ENCODE data around the gene MAST2. TPM values are rescaled to one million over a fixed set of nuclear protein-coding genes. Genes with fewer than 3 reads are reported as not detected.
"Not testable (repeated sequence)": the region's sequence is repeated elsewhere in the genome, so short reads cannot be mapped to it uniquely, and the experiment has no call there.

Gene MAST2
- total RNA-seq, 1 experiment from 2014 or later, result 52.8 TPM

GRCh38 chr1:45836451-45836850 lies 33.0 kb downstream of the MAST2 start:
- Histone ChIP-seq H2AFZ (ENCODE audit: low read length) (no peak overlapping the region), H3K4me2 (ENCODE audit: low read depth, low read length, poor library complexity, severe bottlenecking) (peak overlapping the region; percentile 55), H3K9me3 (ENCODE audit: low read length) (no peaks in the 10 kb centered on the region), H3K79me2 (ENCODE audit: low read length) (peaks cover 61% of the 10 kb centered on the region), H3K4me3 (ENCODE audit: low read length) (peak overlapping the region; percentile 19), H3K27me3 (ENCODE audit: low read length) (no peaks in the 10 kb centered on the region), H3K4me1 (ENCODE audit: low read length) (peaks cover 87% of the 10 kb centered on the region), H3K36me3 (ENCODE audit: insufficient read depth, low read length) (peaks cover 43% of the 10 kb centered on the region), H3K27ac (ENCODE audit: low read length) (peak overlapping the region; percentile 98), H3K9me2 (replicated peaks; ENCODE audit: insufficient read depth, low read length) (no peaks in the 10 kb centered on the region), H4K20me1 (ENCODE audit: insufficient read depth, low read depth, low read length) (no peaks in the 10 kb centered on the region), H3K9ac (ENCODE audit: low read length) (peak overlapping the region; percentile 44; the same call in 1 of the 2 replicates)
- DNase-seq, result peak; percentile 88

GRCh38 chr1:45836861-45837260 lies 33.4 kb downstream of the MAST2 start:
- peak overlapping the region; percentile 19 for H3K4me3 ChIP-seq (ENCODE audit: low read length)
- H3K9ac ChIP-seq (ENCODE audit: low read length), result peak overlapping the region; percentile 44
- H3K27ac ChIP-seq (ENCODE audit: low read length), result peak overlapping the region; percentile 98
- H2AFZ ChIP-seq (ENCODE audit: low read length); H3K9me3 ChIP-seq (ENCODE audit: low read length); H3K27me3 ChIP-seq (ENCODE audit: low read length); H3K9me2 ChIP-seq (replicated peaks; ENCODE audit: insufficient read depth, low read length); H4K20me1 ChIP-seq (ENCODE audit: insufficient read depth, low read depth, low read length): not testable (repeated sequence)
- DNase-seq, result peak; percentile 67
- peak overlapping the region; percentile 55 for H3K4me2 ChIP-seq (ENCODE audit: low read depth, low read length, poor library complexity, severe bottlenecking)
- peaks cover 64% of the 10 kb centered on the region for H3K79me2 ChIP-seq (ENCODE audit: low read length)
- H3K4me1 ChIP-seq (ENCODE audit: low read length), result peaks cover 92% of the 10 kb centered on the region
- peaks cover 43% of the 10 kb centered on the region for H3K36me3 ChIP-seq (ENCODE audit: insufficient read depth, low read length)

GRCh38 chr1:45838322-45838721 lies 34.9 kb downstream of the MAST2 start:
- H3K36me3 ChIP-seq (ENCODE audit: insufficient read depth, low read length), result peaks cover 31% of the 10 kb centered on the region
- not testable (repeated sequence) for H4K20me1 ChIP-seq (ENCODE audit: insufficient read depth, low read depth, low read length); H3K9ac ChIP-seq (ENCODE audit: low read length); H3K27me3 ChIP-seq (ENCODE audit: low read length); DNase-seq; H3K9me3 ChIP-seq (ENCODE audit: low read length); H3K9me2 ChIP-seq (replicated peaks; ENCODE audit: insufficient read depth, low read length); H2AFZ ChIP-seq (ENCODE audit: low read length); H3K4me3 ChIP-seq (ENCODE audit: low read length)
- H3K79me2 ChIP-seq (ENCODE audit: low read length), result peaks cover 68% of the 10 kb centered on the region
- H3K4me1 ChIP-seq (ENCODE audit: low read length), result peaks cover 100% of the 10 kb centered on the region
- H3K4me2 ChIP-seq (ENCODE audit: low read depth, low read length, poor library complexity, severe bottlenecking), result peak overlapping the region; percentile 17
- peak overlapping the region; percentile 98 for H3K27ac ChIP-seq (ENCODE audit: low read length)

- Histone ChIP-seq H2AFZ (ENCODE audit: low read length) (no peak overlapping the region), H3K79me2 (ENCODE audit: low read length) (peaks cover 72% of the 10 kb centered on the region), H3K4me3 (ENCODE audit: low read length) (peak overlapping the region; percentile 46), H3K9me3 (ENCODE audit: low read length) (no peaks in the 10 kb centered on the region), H3K9me2 (replicated peaks; ENCODE audit: insufficient read depth, low read length) (no peaks in the 10 kb centered on the region), H3K4me1 (ENCODE audit: low read length) (peaks cover 87% of the 10 kb centered on the region), H3K27me3 (ENCODE audit: low read length) (no peaks in the 10 kb centered on the region), H3K27ac (ENCODE audit: low read length) (peak overlapping the region; percentile 98), H3K4me2 (ENCODE audit: low read depth, low read length, poor library complexity, severe bottlenecking) (peak overlapping the region; percentile 70), H3K36me3 (ENCODE audit: insufficient read depth, low read length) (peaks cover 17% of the 10 kb centered on the region), H4K20me1 (ENCODE audit: insufficient read depth, low read depth, low read length) (no peaks in the 10 kb centered on the region), H3K9ac (ENCODE audit: low read length) (peak overlapping the region; percentile 64)
- DNase-seq, result peak; percentile 96
Observed at GRCh38 chr1:45840704-45841103, 37.3 kb downstream of the MAST2 start.

- Histone ChIP-seq H3K9me3 (ENCODE audit: low read length) (no peaks in the 10 kb centered on the region), H3K9ac (ENCODE audit: low read length) (peak overlapping the region; percentile 46), H3K27ac (ENCODE audit: low read length) (peak overlapping the region; percentile 98), H4K20me1 (ENCODE audit: insufficient read depth, low read depth, low read length) (no peaks in the 10 kb centered on the region), H3K4me1 (ENCODE audit: low read length) (peaks cover 66% of the 10 kb centered on the region), H3K27me3 (ENCODE audit: low read length) (no peaks in the 10 kb centered on the region), H3K36me3 (ENCODE audit: insufficient read depth, low read length) (peaks cover 20% of the 10 kb centered on the region), H3K4me3 (ENCODE audit: low read length) (peak overlapping the region; percentile 17; the same call in 1 of the 2 replicates), H3K4me2 (ENCODE audit: low read depth, low read length, poor library complexity, severe bottlenecking) (peak overlapping the region; percentile 70), H2AFZ (ENCODE audit: low read length) (no peak overlapping the region), H3K9me2 (replicated peaks; ENCODE audit: insufficient read depth, low read length) (no peaks in the 10 kb centered on the region), H3K79me2 (ENCODE audit: low read length) (peaks cover 80% of the 10 kb centered on the region)
- DNase-seq, result no peak
Observed at GRCh38 chr1:45842786-45843185, 39.4 kb downstream of the MAST2 start.

GRCh38 chr1:45843474-45843905 lies 40.1 kb downstream of the MAST2 start:
- peak overlapping the region; percentile 98 for H3K27ac ChIP-seq (ENCODE audit: low read length)
- DNase-seq, result peak; percentile 81
- H3K9me2 ChIP-seq (replicated peaks; ENCODE audit: insufficient read depth, low read length), result no peaks in the 10 kb centered on the region
- no peaks in the 10 kb centered on the region for H4K20me1 ChIP-seq (ENCODE audit: insufficient read depth, low read depth, low read length)
- no peak overlapping the region for H2AFZ ChIP-seq (ENCODE audit: low read length)
- H3K4me3 ChIP-seq (ENCODE audit: low read length), result peak overlapping the region; percentile 17; the same call in 1 of the 2 replicates
- H3K4me1 ChIP-seq (ENCODE audit: low read length), result peaks cover 59% of the 10 kb centered on the region
- H3K9ac ChIP-seq (ENCODE audit: low read length), result peak overlapping the region; percentile 46
- peak overlapping the region; percentile 70 for H3K4me2 ChIP-seq (ENCODE audit: low read depth, low read length, poor library complexity, severe bottlenecking)
- peaks cover 26% of the 10 kb centered on the region for H3K36me3 ChIP-seq (ENCODE audit: insufficient read depth, low read length)
- H3K9me3 ChIP-seq (ENCODE audit: low read length), result no peaks in the 10 kb centered on the region; the same call in 1 of the 2 replicates
- H3K27me3 ChIP-seq (ENCODE audit: low read length), result no peaks in the 10 kb centered on the region
- H3K79me2 ChIP-seq (ENCODE audit: low read length), result peaks cover 84% of the 10 kb centered on the region

GRCh38 chr1:45844000-45844399 lies 40.6 kb downstream of the MAST2 start:
- H3K79me2 ChIP-seq (ENCODE audit: low read length), result peaks cover 85% of the 10 kb centered on the region
- H3K4me1 ChIP-seq (ENCODE audit: low read length), result peaks cover 54% of the 10 kb centered on the region

GRCh38 chr1:45846931-45847330 lies 43.5 kb downstream of the MAST2 start:
- peaks cover 38% of the 10 kb centered on the region for H3K4me1 ChIP-seq (ENCODE audit: low read length)
- H3K4me3 ChIP-seq (ENCODE audit: low read length), result no peak overlapping the region
- peaks cover 37% of the 10 kb centered on the region for H3K36me3 ChIP-seq (ENCODE audit: insufficient read depth, low read length)
- H4K20me1 ChIP-seq (ENCODE audit: insufficient read depth, low read depth, low read length), result no peaks in the 10 kb centered on the region
- no peak for DNase-seq
- H3K79me2 ChIP-seq (ENCODE audit: low read length), result peaks cover 97% of the 10 kb centered on the region
- no peaks in the 10 kb centered on the region; the same call in 1 of the 2 replicates for H3K9me3 ChIP-seq (ENCODE audit: low read length)
- no peaks in the 10 kb centered on the region for H3K9me2 ChIP-seq (replicated peaks; ENCODE audit: insufficient read depth, low read length)
- no peak overlapping the region for H3K27ac ChIP-seq (ENCODE audit: low read length)
- no peak overlapping the region for H2AFZ ChIP-seq (ENCODE audit: low read length)
- H3K9ac ChIP-seq (ENCODE audit: low read length), result no peak overlapping the region
- no peak overlapping the region for H3K4me2 ChIP-seq (ENCODE audit: low read depth, low read length, poor library complexity, severe bottlenecking)
- no peaks in the 10 kb centered on the region for H3K27me3 ChIP-seq (ENCODE audit: low read length)

More at GRCh38 chr1:45844000-45844399, 40.6 kb downstream of the MAST2 start:
- H3K27me3 ChIP-seq (ENCODE audit: low read length); H3K9me2 ChIP-seq (replicated peaks; ENCODE audit: insufficient read depth, low read length); H3K4me3 ChIP-seq (ENCODE audit: low read length); H2AFZ ChIP-seq (ENCODE audit: low read length); H3K9ac ChIP-seq (ENCODE audit: low read length); H4K20me1 ChIP-seq (ENCODE audit: insufficient read depth, low read depth, low read length); H3K9me3 ChIP-seq (ENCODE audit: low read length); DNase-seq: not testable (repeated sequence)
- Histone ChIP-seq H3K27ac (ENCODE audit: low read length) (peak overlapping the region; percentile 98), H3K4me2 (ENCODE audit: low read depth, low read length, poor library complexity, severe bottlenecking) (peak overlapping the region; percentile 70), H3K36me3 (ENCODE audit: insufficient read depth, low read length) (peaks cover 26% of the 10 kb centered on the region)
